A673 (cell line): ENCODE measurements around the gene MAML3.

Experiments
- CTCF ChIP-seq: fragments of 300-800, 200-600 bp; sonication (generic); conservative IDR thresholded peaks from 2 replicates; pipeline ENCODE4 v1.5.1; 2017; ENCODE audit warnings: low read depth, mild to moderate bottlenecking, antibody characterized with exemption, low read length, moderate library complexity, mixed read lengths
- EZH2 ChIP-seq: fragments of 200-600 bp; sonication (generic); IDR thresholded peaks from 2 replicates; pipeline ENCODE4 v1.6.1; 2017; ENCODE audit warnings: borderline replicate concordance, low read depth, mild to moderate bottlenecking, mixed read lengths, antibody characterized with exemption, low read length; ENCODE audit not compliant: poor library complexity, severe bottlenecking

- no peak for TF ChIP-seq CTCF
- TF ChIP-seq EZH2 = no peak
Observed at GRCh38 chr4:140090215-140090731, 63.7 kb downstream of the MAML3 start.
